PFSK-1 (cell line): ENCODE results near the gene MAFF.

Experiments
- POLR2AphosphoS5 ChIP-seq: IDR thresholded peaks from 2 replicates; pipeline ENCODE4 v1.6.1; 2012; ENCODE audit warnings: low read depth, mild to moderate bottlenecking, control low read depth, low read length, moderate library complexity
- REST ChIP-seq, 2 experiments: IDR thresholded peaks; 2 replicates each; pipeline versions ENCODE4 v1.6.1 to v1.8.0; 2011 to 2012; ENCODE audit warnings: low read depth in 2 of 2, low read length in 2 of 2, control low read depth in 1 of 2, inconsistent platforms in 1 of 2, mild to moderate bottlenecking in 1 of 2, moderate library complexity in 1 of 2; ENCODE audit not compliant: insufficient read depth in 1 of 2
- SIN3A ChIP-seq: IDR thresholded peaks from 2 replicates; pipeline ENCODE4 v1.6.1; 2012; ENCODE audit warnings: mild to moderate bottlenecking, low read length, moderate library complexity, borderline replicate concordance; ENCODE audit not compliant: insufficient read depth
- TAF1 ChIP-seq: IDR thresholded peaks from 2 replicates; pipeline ENCODE4 v1.6.1; 2012; ENCODE audit warnings: low read length, control low read depth, borderline replicate concordance; ENCODE audit not compliant: insufficient read depth

GRCh38 chr22:38236786-38237185, 35.0 kb downstream of the MAFF start:
- no peak for TF ChIP-seq POLR2AphosphoS5
- no peak for TF ChIP-seq SIN3A
- no peak for TF ChIP-seq TAF1
- no peak for TF ChIP-seq REST (IDR thresholded peaks at IDR 0.05; ENCODE audit: insufficient read depth in 1 of 2, low read depth in 2 of 2, low read length in 2 of 2)
